Activated CD8-positive, alpha-beta T cell treated with anti-CD3 and anti-CD28 coated beads for 36 hours (primary cell): Measurements from ENCODE around the gene RNF144A. TPM values are rescaled to one million over a fixed set of nuclear protein-coding genes. Genes with fewer than 3 reads are reported as not detected.
"Not testable (repeated sequence)": the region's sequence is repeated elsewhere in the genome, so short reads cannot be mapped to it uniquely, and the experiment has no call there.

ENCODE experiments used
- ATAC-seq: fragments of 200-7000 bp; cut with Tn5 transposase; one replicate; pipeline ENCODE4 v1.10.0; 2021; ENCODE audit warnings: mild to moderate bottlenecking, moderate library complexity
- CTCF ChIA-PET: fragments of 350-600 bp; sonication (Branson Sonifier 250); formaldehyde crosslinking; loops from one replicate; lab custom pipeline; 2021; ENCODE audit warnings: antibody characterized with exemption; lab: Charles Lee
- POLR2A ChIA-PET: fragments of 350-600 bp; sonication (Branson Sonifier 250); formaldehyde crosslinking; loops from one replicate; lab custom pipeline; 2021; ENCODE audit warnings: antibody characterized with exemption; lab: Charles Lee
- DNase-seq: peaks from one replicate; pipeline ENCODE4 v3.0.0-alpha.2; 2020
- H3K27ac Mint-ChIP-seq: one replicate; pipeline ENCODE4 v1.8.0; 2021; ENCODE audit warnings: mild to moderate bottlenecking, mixed read lengths
- H3K27me3 Mint-ChIP-seq: one replicate; pipeline ENCODE4 v1.8.0; 2021; ENCODE audit warnings: mixed read lengths
- H3K36me3 Mint-ChIP-seq: one replicate; pipeline ENCODE4 v1.8.0; 2021; ENCODE audit warnings: low read depth, mixed read lengths
- H3K4me1 Mint-ChIP-seq: one replicate; pipeline ENCODE4 v1.8.0; 2021; ENCODE audit warnings: low read depth, mixed read lengths
- H3K4me3 Mint-ChIP-seq: one replicate; pipeline ENCODE4 v1.8.0; 2021; ENCODE audit warnings: mild to moderate bottlenecking, moderate library complexity, mixed read lengths
- H3K9me3 Mint-ChIP-seq: one replicate; pipeline ENCODE4 v1.8.0; 2021; ENCODE audit warnings: mixed read lengths
- intact Hi-C: fragments of 100-400 bp; cut with micrococcal nuclease; formaldehyde crosslinking; loops from one replicate; pipeline ENCODE4 v1.10.0; 2022
- total RNA-seq, 2 experiments: library from RNA; stranded (reverse); gene quantifications; one replicate each; pipeline ENCODE4 v1.2.3, GENCODE V29; 2021
- TF ChIP-seq, protein P1 (sequence below): fragments of 200-600 bp; IDR thresholded peaks from one replicate; pipeline ENCODE4 v1.8.0; 2022; ENCODE audit warnings: antibody characterized with exemption, mild to moderate bottlenecking

Gene RNF144A
- total RNA-seq, 2 experiments from 2014 or later, result 32.6 to 36.5 TPM

DNA sequence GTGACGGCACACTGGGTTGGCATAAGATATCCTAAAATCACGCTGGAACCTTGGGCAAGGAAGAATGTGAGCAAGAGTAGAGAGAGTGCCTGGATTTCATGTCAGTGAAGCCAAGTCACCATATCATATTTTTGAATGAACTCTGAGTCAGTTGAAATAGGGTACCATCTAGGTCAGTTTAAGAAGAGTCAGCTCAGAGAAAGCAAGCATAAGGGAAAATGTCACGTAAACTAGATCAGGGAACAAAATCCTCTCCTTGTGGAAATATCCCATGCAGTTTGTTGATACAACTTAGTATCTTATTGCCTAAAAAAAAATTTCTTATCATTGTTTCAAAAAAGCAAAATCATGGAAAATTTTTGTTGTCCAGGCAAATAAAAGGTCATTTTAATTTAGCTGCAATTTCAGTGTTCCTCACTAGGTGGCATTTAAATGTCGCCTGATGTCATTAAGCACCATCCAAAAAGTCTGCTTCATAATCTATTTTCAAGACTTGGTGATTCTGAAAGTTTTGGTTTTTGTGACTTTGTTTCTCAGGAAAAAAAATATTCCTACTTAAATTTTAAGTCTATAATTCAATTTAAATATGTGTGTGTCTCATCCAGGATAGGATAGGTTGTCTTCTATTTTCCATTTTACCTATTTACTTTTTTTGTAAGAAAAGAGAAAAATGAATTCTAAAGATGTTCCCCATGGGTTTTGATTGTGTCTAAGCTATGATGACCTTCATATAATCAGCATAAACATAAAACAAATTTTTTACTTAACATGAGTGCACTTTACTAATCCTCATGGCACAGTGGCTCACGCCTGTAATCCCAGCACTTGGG lies 20.1 kb upstream of the RNF144A start:
- H3K4me3 Mint-ChIP-seq, result no peak overlapping the region
- intact Hi-C loops, result loop anchor here (1.0 kb wide), 1 partner anchor 147 kb away; no protein-coding TSS in a partner anchor
- peaks cover 10% of the 10 kb centered on the region for H3K9me3 Mint-ChIP-seq
- peaks cover 3% of the 10 kb centered on the region for H3K36me3 Mint-ChIP-seq
- DNase-seq (no peak), ATAC-seq (peak; percentile 72)
- no peaks in the 10 kb centered on the region for H3K27me3 Mint-ChIP-seq
- peak overlapping the region; percentile 4 for H3K27ac Mint-ChIP-seq
- CTCF ChIA-PET, result interaction anchor here (0.7 to 6.2 kb wide), 41 partner anchors 10 to 200 kb away, joined by 3 to 80 read pairs (median 5); partner anchors contain the start of genes CMPK2, RNF144A and RSAD2
- TF ChIP-seq, protein P1, sequence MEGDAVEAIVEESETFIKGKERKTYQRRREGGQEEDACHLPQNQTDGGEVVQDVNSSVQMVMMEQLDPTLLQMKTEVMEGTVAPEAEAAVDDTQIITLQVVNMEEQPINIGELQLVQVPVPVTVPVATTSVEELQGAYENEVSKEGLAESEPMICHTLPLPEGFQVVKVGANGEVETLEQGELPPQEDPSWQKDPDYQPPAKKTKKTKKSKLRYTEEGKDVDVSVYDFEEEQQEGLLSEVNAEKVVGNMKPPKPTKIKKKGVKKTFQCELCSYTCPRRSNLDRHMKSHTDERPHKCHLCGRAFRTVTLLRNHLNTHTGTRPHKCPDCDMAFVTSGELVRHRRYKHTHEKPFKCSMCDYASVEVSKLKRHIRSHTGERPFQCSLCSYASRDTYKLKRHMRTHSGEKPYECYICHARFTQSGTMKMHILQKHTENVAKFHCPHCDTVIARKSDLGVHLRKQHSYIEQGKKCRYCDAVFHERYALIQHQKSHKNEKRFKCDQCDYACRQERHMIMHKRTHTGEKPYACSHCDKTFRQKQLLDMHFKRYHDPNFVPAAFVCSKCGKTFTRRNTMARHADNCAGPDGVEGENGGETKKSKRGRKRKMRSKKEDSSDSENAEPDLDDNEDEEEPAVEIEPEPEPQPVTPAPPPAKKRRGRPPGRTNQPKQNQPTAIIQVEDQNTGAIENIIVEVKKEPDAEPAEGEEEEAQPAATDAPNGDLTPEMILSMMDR, result peak; percentile 89
- POLR2A ChIA-PET, result interaction anchor here (0.6 to 2.3 kb wide), 5 partner anchors 9 to 148 kb away, joined by 3 to 8 read pairs (median 4); no protein-coding TSS in a partner anchor
- H3K4me1 Mint-ChIP-seq, result peaks cover 7% of the 10 kb centered on the region

DNA sequence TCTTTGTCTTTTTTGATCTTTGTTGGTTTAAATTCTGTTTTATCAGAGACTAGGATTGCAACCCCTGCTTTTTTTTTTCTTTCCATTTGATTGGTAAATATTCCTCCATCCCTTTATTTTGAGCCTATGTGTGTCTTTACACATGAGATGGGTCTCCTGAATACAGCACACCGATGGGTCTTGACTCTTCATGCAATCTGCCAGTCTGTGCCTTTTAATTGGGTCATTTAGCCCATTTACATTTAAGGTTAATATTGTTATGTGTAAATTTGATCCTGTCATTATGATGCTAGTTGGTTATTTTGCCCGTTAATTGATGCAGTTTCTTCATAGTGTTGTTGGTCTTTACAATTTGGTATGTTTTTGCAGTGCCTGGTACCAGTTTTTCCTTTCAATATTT lies 14.6 kb upstream of the RNF144A start:
- Mint-ChIP-seq H3K4me1 (peaks cover 23% of the 10 kb centered on the region), H3K36me3 (peaks cover 38% of the 10 kb centered on the region), H3K9me3 (peaks cover 27% of the 10 kb centered on the region)
- DNase-seq, H3K4me3 Mint-ChIP-seq, intact Hi-C loops, H3K27me3 Mint-ChIP-seq, ATAC-seq, H3K27ac Mint-ChIP-seq: not testable (repeated sequence)
- ChIA-PET CTCF (interaction anchor here (1.7 kb wide), 1 partner anchor 15 kb away, joined by 6 read pairs; the partner anchor contains the start of gene RNF144A), POLR2A (interaction anchor here (1.1 kb wide), 1 partner anchor 15 kb away, joined by 3 read pairs; no protein-coding TSS in a partner anchor)

DNA sequence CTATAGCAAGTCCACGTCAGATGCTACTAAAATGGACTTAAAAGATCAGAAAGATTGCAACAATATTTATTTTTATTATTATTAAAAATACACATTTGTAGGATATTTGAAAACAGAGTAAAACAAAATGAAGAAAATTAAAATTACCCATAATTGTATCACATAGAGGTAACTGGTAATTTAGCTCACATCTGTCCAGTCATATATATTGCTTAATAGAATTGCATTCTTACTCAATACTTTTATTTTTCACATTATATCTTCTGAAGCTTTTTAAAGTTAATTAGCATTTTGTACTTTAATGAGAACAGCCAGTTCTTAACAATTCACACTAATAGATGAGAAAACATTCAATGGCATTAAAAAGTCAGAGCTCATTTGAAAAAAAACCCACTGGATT lies 11.5 kb upstream of the RNF144A start:
- intact Hi-C loops, result loop anchor here (5.0 kb wide), 1 partner anchor 38 kb away; the partner anchor contains the start of gene CMPK2
- no peak for ATAC-seq
- ChIA-PET CTCF (interaction anchor here (0.6 to 5.5 kb wide), 14 partner anchors 9 to 139 kb away, joined by 3 to 44 read pairs (median 4); partner anchors contain the start of gene CMPK2), POLR2A (interaction anchor here (0.8 to 6.3 kb wide), 4 partner anchors 8 to 40 kb away, joined by 6 to 44 read pairs (median 7); partner anchors contain the start of genes CMPK2 and RNF144A)
- Mint-ChIP-seq H3K27me3 (no peaks in the 10 kb centered on the region), H3K36me3 (peaks cover 67% of the 10 kb centered on the region), H3K4me1 (peaks cover 53% of the 10 kb centered on the region), H3K4me3 (no peak overlapping the region), H3K9me3 (peaks cover 36% of the 10 kb centered on the region), H3K27ac (peak overlapping the region; percentile 60)
- no peak for DNase-seq
- TF ChIP-seq, protein P1, result no peak

DNA sequence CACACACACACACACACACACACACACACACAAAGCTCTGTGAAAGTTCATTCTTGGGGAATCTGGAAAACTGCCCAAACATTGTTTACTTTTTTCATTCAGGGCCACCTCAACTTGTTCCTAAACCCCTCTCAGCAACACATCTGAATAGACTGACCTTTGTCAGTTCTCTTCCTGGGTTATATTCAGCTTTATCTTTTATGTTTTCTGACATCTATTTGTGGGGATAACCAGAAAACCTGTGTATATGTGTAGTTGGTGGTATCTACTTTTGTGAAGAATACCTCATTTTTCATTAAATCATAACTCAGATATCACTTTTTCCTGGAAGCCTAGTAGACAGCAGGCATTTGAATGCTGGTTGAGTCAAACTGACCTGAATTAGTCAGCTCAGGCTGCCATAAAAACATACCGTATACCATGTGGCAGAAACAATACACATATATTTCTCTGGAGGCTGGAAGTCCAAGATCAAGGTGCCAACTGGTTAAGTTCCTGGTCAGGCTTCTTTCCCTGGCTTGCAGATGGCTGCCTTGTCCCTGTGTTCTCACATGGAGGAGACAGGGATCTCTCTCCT lies 11.0 kb upstream of the RNF144A start:
- H3K36me3 Mint-ChIP-seq, result peaks cover 73% of the 10 kb centered on the region
- TF ChIP-seq, protein P1, result no peak
- peaks cover 58% of the 10 kb centered on the region for H3K4me1 Mint-ChIP-seq
- H3K27me3 Mint-ChIP-seq, result no peaks in the 10 kb centered on the region
- intact Hi-C loops, result loop anchor here (5.0 kb wide), 1 partner anchor 39 kb away; the partner anchor contains the start of gene CMPK2
- CTCF ChIA-PET, result interaction anchor here (0.6 to 5.5 kb wide), 14 partner anchors 9 to 138 kb away, joined by 3 to 44 read pairs (median 4); partner anchors contain the start of gene CMPK2
- POLR2A ChIA-PET, result interaction anchor here (0.8 to 6.3 kb wide), 4 partner anchors 9 to 41 kb away, joined by 6 to 44 read pairs (median 7); partner anchors contain the start of genes CMPK2 and RNF144A
- DNase-seq (peak; percentile 48), ATAC-seq (peak; percentile 75)
- no peak overlapping the region for H3K4me3 Mint-ChIP-seq
- peak overlapping the region; percentile 97 for H3K27ac Mint-ChIP-seq
- H3K9me3 Mint-ChIP-seq, result peaks cover 39% of the 10 kb centered on the region

- intact Hi-C loops, result loop anchor here (5.0 kb wide), 1 partner anchor 41 kb away; the partner anchor contains the start of gene CMPK2
Measured at GRCh38 chr2:6908291-6908690, 8.9 kb upstream of the RNF144A start.

More at GRCh38 chr2:6908291-6908690, 8.9 kb upstream of the RNF144A start:
- H3K4me3 Mint-ChIP-seq, result no peak overlapping the region
- no peak for ATAC-seq
- H3K27me3 Mint-ChIP-seq, result no peaks in the 10 kb centered on the region
- peaks cover 75% of the 10 kb centered on the region for H3K36me3 Mint-ChIP-seq
- TF ChIP-seq, protein P1, result no peak
- no peak for DNase-seq
- peaks cover 31% of the 10 kb centered on the region for H3K9me3 Mint-ChIP-seq
- H3K4me1 Mint-ChIP-seq, result peaks cover 77% of the 10 kb centered on the region
- ChIA-PET CTCF (interaction anchor here (1.3 to 5.5 kb wide), 3 partner anchors 8 to 21 kb away, joined by 3 to 44 read pairs (median 37); no protein-coding TSS in a partner anchor), POLR2A (interaction anchor here (1.0 to 6.3 kb wide), 6 partner anchors 8 to 43 kb away, joined by 3 to 44 read pairs (median 8); partner anchors contain the start of genes CMPK2, RNF144A and RSAD2)
- H3K27ac Mint-ChIP-seq, result peak overlapping the region; percentile 97
